GM19468 (cell line): Measurements from ENCODE around the gene SP140L.
A peak's percentile ranks its signal among the peaks of the same experiment; 100 is the strongest.
"Not testable (repeated sequence)": the region's sequence is repeated elsewhere in the genome, so short reads cannot be mapped to it uniquely, and the experiment has no call there.

ENCODE experiments used
- ATAC-seq: cut with Tn5 transposase; IDR thresholded peaks from one replicate; pipeline ENCODE4 v1.9.1; 2021; ENCODE audit warnings: mild to moderate bottlenecking, moderate library complexity, moderate number of reproducible peaks; ENCODE audit not compliant: unreplicated experiment; ENCODE audit errors: extremely low read depth

The SP140L gene

DNA sequence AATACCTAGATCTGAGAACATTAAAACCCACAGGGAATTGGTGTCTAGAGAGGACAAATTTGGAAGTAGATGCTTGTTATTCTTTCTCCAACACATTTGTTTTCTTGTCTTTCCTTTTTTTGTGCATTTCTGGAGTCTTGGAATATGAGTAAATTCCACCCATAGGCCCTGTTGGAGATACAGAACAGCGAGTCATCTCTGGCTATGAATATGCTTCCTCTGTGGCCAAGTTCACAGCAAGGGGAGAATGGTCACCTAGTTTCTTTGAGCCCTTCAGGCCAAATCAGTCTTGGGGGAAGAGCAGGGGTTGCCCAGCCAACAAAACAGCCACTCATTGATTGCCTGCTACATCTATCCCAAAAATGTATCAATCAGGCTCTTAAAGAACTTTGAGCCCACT, 31.3 kb downstream of the SP140L start:
- no peak for ATAC-seq

DNA sequence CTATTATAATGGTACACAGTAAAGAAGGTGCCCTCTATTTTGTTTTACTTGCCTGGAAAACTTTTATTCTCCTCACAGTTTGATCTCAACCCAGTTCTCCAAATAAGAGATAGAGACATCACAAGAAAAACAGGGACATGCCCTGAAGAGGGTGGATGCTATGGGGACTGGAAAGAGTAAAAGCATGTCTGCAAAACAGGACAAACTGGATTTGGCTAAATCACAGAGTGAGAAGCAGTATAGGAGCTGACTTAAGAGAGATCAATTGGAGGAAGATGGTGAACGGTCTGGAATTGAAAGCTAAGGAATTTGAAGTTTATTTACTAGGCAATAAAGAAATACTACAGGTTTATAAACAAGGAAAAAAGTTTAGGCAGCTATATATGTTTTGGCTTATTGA, 33.0 kb downstream of the SP140L start:
- no peak for ATAC-seq

DNA sequence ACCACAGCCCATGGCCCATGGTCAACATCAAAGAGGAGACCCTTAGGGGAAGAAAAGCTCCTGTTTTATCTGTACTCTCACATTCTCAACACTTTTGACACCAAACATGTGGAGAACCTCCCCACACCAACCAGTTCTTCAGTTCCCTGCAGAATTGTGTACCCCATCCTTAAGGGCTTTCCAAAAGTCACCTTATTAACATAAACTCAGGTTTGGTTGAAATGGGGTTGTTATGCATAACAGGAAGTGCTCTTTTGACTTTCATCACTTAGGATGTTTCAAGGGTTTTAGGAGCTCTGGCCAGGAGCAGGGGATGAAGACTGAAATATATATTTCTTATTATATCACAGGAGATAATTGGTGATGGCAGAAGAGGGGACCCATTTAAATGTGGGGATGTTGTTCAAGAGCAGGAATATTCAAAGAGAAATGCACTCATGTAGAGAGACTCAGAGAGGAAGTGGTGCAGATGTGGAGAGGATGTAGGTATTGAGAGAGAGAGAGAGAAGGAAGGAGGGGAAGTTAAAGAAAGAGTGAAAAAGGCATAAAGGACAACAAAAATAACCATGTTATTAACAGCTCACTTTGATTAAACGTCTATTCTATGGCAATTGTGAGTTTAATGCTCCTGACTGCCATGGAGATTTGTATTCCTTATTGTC, 35.2 kb downstream of the SP140L start:
- no peak for ATAC-seq

- no peak for ATAC-seq
Observed at GRCh38 chr2:230382108-230382507, 55.1 kb downstream of the SP140L start.

- ATAC-seq, result no peak
Observed at GRCh38 chr2:230383453-230383852, 56.5 kb downstream of the SP140L start.

GRCh38 chr2:230384986-230385385, 58.0 kb downstream of the SP140L start:
- no peak for ATAC-seq

- ATAC-seq, result no peak
Observed at GRCh38 chr2:230394301-230394700, 67.3 kb downstream of the SP140L start.

DNA sequence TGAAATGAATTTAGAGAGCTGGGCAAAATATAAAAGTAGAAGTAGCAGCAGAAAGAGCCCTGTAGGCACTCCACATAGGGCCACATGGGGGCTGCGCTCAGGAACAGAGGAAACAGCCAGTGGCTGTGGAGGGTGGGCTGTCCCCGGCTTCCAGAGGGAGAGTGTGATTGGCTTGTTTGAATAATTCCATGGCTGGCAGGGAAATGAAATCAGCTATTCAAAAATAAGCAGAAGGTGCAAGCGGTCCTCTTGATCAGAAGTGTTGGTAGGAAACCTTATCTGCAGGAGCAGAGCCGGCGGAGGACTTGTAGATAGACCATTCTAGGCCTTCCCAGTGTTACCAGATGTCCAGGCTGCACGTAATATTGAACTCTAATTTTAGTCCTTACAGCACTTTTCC, 71.7 kb downstream of the SP140L start:
- ATAC-seq, result not testable (repeated sequence)

DNA sequence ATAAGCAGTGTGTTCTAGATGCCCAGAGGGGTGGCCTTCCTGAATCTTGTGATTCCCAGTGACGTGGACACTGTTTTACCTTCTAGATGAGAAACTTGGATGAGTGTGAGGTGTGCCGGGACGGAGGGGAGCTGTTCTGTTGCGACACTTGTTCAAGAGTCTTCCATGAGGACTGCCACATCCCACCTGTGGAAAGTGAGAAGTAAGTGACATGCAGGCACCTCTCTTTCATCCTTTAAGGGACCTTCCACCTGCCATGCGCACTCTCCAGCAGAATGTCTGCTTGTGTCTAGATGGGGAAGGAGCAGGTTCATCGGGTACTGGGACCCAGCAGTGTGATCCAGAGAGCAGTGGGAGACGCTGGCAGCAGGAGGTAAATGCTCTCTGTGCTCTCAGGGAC, 73.0 kb downstream of the SP140L start:
- ATAC-seq, result no peak

- no peak for ATAC-seq
Observed at GRCh38 chr2:230400454-230400853, 73.5 kb downstream of the SP140L start.

DNA sequence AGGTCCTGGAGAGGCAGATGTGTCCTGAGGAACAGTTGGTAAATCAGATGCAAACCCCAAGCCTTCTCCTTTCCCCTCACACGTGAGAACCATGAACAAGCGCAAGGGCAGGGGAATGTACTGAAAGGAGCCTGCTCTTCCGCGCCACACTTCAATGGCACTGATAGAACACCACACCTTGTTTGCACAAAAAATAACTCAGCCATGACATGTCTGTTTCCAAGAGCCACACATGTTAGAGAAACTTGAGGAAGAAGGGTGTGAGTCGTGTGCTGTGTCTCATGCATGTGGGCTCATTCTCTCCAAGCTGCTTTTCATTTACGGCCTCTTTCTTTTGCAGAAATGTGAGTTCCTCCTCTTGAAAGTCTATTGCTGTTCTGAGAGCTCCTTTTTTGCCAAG, 74.0 kb downstream of the SP140L start:
- not testable (repeated sequence) for ATAC-seq

DNA sequence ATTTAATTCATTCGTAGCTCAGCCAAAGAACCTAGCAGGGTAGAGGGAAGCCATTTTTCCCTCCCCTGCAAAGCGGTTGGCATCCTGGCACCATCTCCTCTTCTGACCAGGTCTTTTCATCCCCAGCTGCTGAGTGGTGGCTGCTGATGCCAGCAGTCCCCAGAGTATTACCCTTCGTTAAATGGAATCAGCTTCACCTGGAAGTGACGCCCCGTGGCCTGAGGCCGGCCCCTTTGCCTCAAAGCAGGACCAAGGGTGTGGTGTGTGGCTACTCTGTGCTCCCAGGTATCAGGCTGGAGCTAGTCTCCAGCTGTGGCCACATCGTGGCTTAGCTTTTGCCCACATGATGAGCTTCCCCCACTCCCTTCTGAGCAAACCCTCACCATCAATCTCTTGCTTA, 76.8 kb downstream of the SP140L start:
- ATAC-seq, result no peak

GRCh38 chr2:230405824-230406223, 78.8 kb downstream of the SP140L start:
- ATAC-seq, result no peak

GRCh38 chr2:230408244-230408842, 81.3 kb downstream of the SP140L start:
- no peak for ATAC-seq

- not testable (repeated sequence) for ATAC-seq
Observed at GRCh38 chr2:230409316-230409715, 82.3 kb downstream of the SP140L start.

DNA sequence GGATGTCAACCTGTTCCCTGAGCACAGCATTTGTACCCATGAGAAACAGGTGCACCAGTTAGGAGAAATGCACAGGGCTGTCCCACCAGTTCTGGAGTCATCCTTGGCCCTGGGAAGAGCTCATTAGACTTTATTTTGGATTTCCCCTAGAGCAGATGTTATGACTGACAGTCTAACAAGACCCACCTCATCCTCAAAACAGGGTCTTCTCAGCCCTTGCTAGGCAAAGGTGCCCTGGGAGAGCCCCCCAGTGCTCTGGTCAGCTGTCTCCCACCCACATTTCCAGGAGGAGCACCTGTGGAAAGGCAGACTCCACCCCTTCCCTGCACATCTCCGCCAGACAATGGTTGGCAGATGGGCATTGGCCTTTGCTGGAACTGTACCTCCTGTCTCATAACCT, 83.3 kb downstream of the SP140L start:
- ATAC-seq, result no peak

- no peak for ATAC-seq
Observed at GRCh38 chr2:230410861-230411569, 84.0 kb downstream of the SP140L start.

DNA sequence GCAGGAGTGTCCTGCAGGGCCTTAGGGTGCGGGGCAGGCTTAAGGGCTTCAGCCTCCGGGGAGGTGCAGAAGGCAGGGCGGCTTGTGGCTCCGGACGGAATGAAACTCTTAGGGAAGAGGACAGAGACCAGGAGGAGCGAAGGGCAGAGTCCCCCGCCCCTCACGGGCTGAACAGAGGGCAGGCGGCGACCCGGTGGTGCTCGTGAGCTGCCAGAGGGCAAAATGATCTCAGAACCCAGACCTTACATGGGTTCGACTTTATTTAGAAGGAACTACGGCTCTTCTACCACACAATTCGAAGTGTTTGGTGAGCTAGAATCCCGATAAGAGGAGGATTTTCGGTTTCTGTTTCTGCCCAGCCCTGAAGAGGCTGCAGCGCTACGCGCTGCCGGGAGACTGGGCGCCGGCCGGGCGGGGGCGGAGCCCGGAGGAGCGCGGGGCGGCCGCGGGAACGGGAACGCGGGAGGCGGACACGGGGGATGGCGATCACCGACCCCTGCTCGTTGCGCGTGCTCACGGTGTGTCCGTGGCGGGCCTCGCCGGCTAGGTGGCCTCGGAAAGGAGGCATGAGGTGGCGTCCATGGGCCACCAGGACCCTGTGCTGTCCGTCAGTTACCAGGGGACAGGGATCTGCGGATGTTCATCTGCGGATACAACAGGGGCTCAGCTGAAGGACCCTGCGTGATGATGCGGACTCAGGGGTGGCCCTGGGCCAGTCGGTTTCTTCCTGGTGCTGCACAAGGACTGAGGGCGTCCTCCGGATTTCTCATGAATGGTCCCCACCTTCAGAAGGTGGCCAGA, 84.8 kb downstream of the SP140L start:
- peak; percentile 30 for ATAC-seq

- no peak for ATAC-seq
Observed at GRCh38 chr2:230412371-230412711, 85.3 kb downstream of the SP140L start.

DNA sequence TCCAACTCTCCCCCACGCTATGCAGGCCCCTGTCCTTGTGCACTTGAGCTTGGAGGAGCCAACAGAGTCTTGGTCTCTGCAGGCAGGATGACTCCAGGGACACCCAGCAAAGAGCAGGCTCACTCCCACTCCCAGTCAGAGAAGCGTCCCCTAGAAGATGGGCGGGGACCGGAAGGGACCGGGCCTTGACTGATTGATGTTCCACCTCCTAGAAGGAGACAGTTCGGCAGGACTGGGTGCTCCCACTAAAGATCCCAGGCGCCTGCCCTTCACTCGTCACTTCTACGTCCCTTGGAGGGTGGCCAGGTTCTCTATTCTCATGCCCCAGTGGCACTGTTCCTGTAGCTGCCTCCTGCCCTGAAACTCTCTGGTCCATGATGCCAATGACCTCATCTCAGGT, 85.9 kb downstream of the SP140L start:
- no peak for ATAC-seq

- no peak for ATAC-seq
Observed at GRCh38 chr2:230413479-230413878, 86.5 kb downstream of the SP140L start.
